Duodenal mucosa (tissue), 2 donors: ENCODE results near the gene TMEM134.
"Not testable (repeated sequence)": the region's sequence is repeated elsewhere in the genome, so short reads cannot be mapped to it uniquely, and the experiment has no call there.

ENCODE experiments used
- H3K27ac ChIP-seq: one replicate; pipeline ENCODE4 v1.7.0; 2013; ENCODE audit warnings: low read depth, low read length
- H3K27me3 ChIP-seq, 2 donors: one replicate each; pipeline ENCODE4 v1.7.0; 2013; ENCODE audit warnings: low read length in 2 of 2, control low read depth in 1 of 2; ENCODE audit not compliant: insufficient read depth in 2 of 2, control insufficient read depth in 1 of 2
- H3K36me3 ChIP-seq, 2 donors: one replicate each; pipeline ENCODE4 v1.7.0; 2013; ENCODE audit warnings: low read length in 2 of 2, control low read depth in 1 of 2; ENCODE audit not compliant: insufficient read depth in 2 of 2, control insufficient read depth in 1 of 2
- H3K4me1 ChIP-seq, 2 donors: one replicate each; pipeline ENCODE4 v1.7.0; 2013; ENCODE audit warnings: low read length in 2 of 2, control low read depth in 1 of 2; ENCODE audit not compliant: insufficient read depth in 2 of 2, control insufficient read depth in 1 of 2
- H3K4me3 ChIP-seq, 2 donors: one replicate each; pipeline ENCODE4 v1.7.0; 2013; ENCODE audit warnings: low read length in 2 of 2, low read depth in 1 of 2
- H3K9ac ChIP-seq, 2 donors: one replicate each; pipeline ENCODE4 v1.7.0; 2013; ENCODE audit warnings: low read length in 2 of 2, low read depth in 1 of 2
- H3K9me3 ChIP-seq, 2 donors: one replicate each; pipeline ENCODE4 v1.7.0; 2013; ENCODE audit warnings: low read length in 2 of 2, control low read depth in 1 of 2; ENCODE audit not compliant: control insufficient read depth in 1 of 2

The TMEM134 gene

DNA sequence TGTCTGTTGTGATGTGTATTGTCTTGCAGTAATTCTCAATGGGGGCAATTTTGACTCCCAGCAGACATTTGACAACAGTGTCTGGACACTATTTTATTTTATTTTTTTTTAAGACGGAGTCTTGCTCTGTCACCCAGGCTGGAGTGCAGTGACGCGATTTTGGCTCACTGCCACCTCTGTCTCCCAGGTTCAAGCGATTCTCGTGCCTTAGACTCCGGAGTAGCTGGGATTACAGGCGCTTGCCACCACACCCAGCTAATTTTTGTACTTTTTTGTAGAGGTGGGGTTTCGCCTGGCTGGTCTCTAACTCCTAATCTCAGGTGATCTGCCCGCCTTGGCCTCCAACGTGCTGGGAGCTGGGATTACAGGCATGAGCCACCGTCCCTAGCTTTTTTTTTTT lies 39.3 kb downstream of the TMEM134 start:
- Histone ChIP-seq H3K27me3 (no peaks in the 10 kb centered on the region), H3K4me1 (peaks cover 8 to 24% of the 10 kb centered on the region in 2 donors), H3K36me3 (peaks cover 21 to 37% of the 10 kb centered on the region in 2 donors), H3K9me3 (no peaks in the 10 kb centered on the region), H3K9ac (peak overlapping the region in 1 of 2 donors; percentile 97), H3K4me3 (peak overlapping the region; percentile 88 to 98), H3K27ac (no peak overlapping the region)

DNA sequence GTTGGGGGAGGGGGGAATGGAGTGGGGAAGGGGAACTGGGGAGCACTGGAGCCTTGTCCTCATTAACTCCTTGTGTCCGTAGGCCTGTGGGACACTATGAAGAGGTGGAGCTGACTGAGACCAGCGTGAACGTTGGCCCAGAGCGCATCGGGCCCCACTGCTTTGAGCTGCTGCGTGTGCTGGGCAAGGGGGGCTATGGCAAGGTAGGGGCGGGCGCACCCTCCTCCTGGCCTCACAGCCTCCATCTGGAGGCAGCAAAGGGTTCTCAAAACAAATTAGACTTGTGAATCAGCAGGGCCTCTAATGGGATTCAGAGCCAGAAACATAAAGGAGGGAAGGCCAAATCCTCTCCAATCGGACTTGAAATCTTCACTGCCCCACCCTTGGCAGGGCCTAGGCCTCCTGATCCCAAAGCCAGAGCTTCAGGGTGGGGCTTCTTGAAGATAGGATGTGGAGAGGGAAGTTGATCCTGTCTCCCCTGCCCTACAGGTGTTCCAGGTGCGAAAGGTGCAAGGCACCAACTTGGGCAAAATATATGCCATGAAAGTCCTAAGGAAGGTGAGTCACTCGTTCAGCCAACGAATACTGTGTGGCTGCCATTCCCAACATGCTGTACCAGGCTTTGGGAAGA lies 39.9 kb downstream of the TMEM134 start:
- H3K9me3 ChIP-seq, result no peaks in the 10 kb centered on the region
- peak overlapping the region; percentile 74 for H3K27ac ChIP-seq
- peaks cover 15 to 31% of the 10 kb centered on the region in 2 donors for H3K36me3 ChIP-seq
- peak overlapping the region; percentile 93 to 97 for H3K9ac ChIP-seq
- H3K4me3 ChIP-seq, result peak overlapping the region; percentile 88 to 98
- H3K4me1 ChIP-seq, result peaks cover 8 to 19% of the 10 kb centered on the region in 2 donors
- no peaks in the 10 kb centered on the region for H3K27me3 ChIP-seq

DNA sequence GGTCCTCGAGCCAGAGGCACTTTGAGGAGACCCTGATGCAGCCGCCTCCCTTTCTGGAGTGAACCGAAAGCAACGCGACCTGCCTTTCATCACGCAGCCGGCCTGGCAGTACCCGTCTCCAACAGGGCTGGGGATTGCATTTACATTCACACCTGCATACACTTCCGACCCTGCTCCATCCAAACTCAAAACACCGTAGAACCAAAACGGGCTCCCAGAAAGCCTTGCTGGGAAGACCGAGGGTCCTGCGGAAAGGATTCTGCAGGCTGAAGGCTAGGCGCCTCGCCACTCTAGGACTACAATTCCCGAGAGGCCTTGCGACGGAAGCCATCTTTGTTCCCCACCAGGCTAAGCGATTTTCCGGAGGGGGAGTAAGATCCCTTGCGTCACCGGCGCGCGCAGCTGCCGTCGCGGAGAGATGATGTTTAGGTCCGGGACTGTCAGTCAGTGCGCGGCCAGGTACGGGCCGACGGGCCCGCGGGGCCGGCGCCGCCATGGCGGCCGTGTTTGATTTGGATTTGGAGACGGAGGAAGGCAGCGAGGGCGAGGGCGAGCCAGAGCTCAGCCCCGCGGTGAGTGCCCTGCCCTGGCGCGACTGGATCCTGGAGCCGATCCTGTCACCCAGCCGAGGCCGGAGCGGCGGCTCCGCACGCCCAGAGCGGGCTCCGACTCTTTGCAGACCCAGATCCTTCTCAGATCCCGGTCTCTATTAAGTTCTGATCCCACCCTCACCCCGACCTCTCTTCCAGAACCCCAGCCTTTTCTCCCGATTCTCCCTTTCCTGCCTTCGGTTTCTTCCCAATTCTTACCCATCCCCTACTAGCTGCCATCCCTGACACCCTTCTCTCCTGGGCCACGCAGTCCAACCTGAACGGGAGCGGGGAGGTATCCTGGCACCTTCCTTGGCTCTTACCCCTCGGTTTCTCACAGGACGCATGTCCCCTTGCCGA lies 40.7 kb downstream of the TMEM134 start, which contains the start of gene RPS6KB2:
TSS of gene RPS6KB2 (plus strand) at position 443 of the 950 bp plus-strand sequence. CDS start at position 495, 52 bp downstream.
- H3K4me3 ChIP-seq, result peak within 1 kb of the TSS; percentile 88 to 98
- H3K4me1 ChIP-seq, result peaks cover 8 to 19% of the 10 kb centered on the region in 2 donors
- H3K27ac ChIP-seq, result peak within 1 kb of the TSS; percentile 74
- no peaks in the 10 kb centered on the region for H3K9me3 ChIP-seq
- H3K27me3 ChIP-seq, result no peaks in the 10 kb centered on the region
- H3K36me3 ChIP-seq, result peaks cover 7 to 23% of the 10 kb centered on the region in 2 donors
- peak within 1 kb of the TSS; percentile 93 to 97 for H3K9ac ChIP-seq

DNA sequence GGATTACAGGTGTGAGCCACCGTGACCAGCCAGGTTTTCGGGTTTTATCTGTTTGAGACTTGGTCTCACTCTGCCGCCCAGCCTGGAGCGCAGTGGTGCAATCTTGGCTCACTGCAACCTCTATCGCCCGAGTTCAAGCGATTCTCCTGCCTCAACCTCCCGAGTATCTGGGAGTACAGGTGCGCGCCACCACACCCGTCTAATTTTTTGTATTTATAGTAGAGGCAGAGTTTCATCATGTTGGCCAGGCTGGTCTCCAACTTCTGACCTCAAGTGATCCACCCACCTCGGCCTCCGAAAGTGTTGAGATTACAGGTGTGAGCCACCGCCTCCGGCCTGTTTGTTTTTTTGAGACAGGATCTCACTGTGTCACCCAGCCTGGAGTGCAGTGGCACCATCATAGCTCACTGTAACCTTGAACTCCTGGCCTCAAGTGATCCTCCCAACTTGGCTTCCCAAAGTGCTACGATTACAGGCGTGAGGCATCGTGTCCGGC lies 41.6 kb downstream of the TMEM134 start:
- peak overlapping the region; percentile 88 to 98 for H3K4me3 ChIP-seq
- peaks cover 8 to 19% of the 10 kb centered on the region in 2 donors for H3K4me1 ChIP-seq
- H3K27ac ChIP-seq, result peak overlapping the region; percentile 74
- H3K36me3 ChIP-seq, result peaks cover 0 to 14% of the 10 kb centered on the region in 2 donors
- not testable (repeated sequence) for H3K27me3 ChIP-seq, H3K9me3 ChIP-seq
- H3K9ac ChIP-seq, result peak overlapping the region; percentile 93 to 97

DNA sequence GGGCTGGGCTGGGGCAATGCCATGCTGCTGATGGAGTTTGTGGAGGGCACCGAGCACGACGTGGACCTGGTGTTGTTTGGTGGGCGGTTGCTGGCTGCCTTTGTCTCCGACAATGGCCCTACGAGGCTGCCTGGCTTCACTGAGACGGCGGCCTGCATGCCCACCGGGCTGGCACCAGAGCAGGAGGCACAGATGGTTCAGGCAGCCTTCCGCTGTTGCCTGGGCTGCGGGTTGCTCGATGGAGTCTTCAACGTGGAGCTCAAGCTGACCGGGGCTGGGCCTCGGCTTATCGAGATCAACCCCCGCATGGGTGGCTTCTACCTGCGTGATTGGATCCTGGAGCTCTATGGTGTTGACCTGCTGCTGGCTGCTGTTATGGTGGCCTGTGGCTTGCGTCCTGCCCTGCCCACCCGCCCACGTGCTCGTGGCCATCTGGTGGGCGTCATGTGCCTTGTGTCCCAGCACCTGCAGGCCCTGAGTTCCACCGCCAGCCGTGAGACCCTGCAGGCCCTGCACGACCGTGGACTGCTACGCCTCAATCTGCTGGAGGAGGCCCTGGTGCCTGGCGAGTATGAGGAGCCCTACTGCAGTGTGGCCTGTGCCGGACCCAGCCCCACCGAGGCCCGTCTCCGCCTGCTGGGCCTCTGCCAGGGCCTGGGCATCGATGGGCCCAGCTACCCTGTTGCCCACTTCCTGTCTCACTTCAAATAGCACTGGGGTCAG lies 45.0 kb downstream of the TMEM134 start:
- Histone ChIP-seq H3K4me1 (peaks cover 7 to 28% of the 10 kb centered on the region in 2 donors), H3K4me3 (no peak overlapping the region), H3K9me3 (no peaks in the 10 kb centered on the region), H3K27me3 (no peaks in the 10 kb centered on the region), H3K9ac (no peak overlapping the region), H3K36me3 (no peaks in the 10 kb centered on the region), H3K27ac (no peak overlapping the region)

DNA sequence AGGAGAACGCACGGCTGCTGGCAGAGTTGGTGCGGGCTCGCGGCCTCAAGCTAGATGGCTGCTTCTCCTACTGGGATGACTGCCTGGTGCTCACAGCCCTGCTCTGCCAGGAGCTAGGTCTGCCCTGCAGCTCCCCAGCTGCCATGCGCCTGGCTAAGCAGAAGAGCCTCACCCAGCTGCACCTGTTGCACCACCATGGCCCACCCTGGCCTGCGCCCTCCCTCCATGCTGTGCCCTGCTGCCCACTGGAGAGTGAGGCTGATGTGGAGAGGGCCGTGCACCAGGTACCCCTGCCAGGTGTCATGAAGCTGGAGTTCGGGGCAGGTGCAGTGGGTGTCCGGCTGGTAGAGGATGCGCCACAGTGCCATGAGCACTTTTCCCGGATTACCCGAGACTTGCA lies 45.6 kb downstream of the TMEM134 start:
- Histone ChIP-seq H3K27ac (no peak overlapping the region), H3K36me3 (no peaks in the 10 kb centered on the region), H3K9ac (no peak overlapping the region), H3K4me3 (no peak overlapping the region), H3K4me1 (peaks cover 5 to 26% of the 10 kb centered on the region in 2 donors), H3K9me3 (no peaks in the 10 kb centered on the region), H3K27me3 (no peaks in the 10 kb centered on the region)

DNA sequence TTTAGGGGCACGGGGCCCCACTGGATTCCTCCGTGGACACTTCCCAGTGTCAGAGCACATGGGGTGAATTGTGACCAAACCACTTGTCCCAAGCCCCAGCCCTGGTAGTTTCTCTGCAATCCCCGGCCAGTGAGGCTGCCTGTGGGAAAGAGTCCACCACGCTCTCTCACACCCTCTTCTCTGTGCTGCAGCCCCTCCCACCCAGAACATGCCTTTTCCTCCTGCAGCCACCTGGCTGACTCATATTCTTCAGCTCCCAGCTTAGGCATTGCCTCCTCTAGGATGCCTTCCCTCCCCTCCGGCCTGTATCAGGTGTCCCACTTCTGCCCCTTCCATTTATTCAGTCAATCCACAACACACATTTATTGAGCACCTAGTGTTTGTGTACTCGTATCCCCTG lies 46.2 kb downstream of the TMEM134 start:
- Histone ChIP-seq H3K27ac (no peak overlapping the region), H3K9me3 (no peaks in the 10 kb centered on the region), H3K4me1 (peaks cover 5 to 26% of the 10 kb centered on the region in 2 donors), H3K36me3 (no peaks in the 10 kb centered on the region), H3K27me3 (no peaks in the 10 kb centered on the region), H3K9ac (no peak overlapping the region), H3K4me3 (no peak overlapping the region)

DNA sequence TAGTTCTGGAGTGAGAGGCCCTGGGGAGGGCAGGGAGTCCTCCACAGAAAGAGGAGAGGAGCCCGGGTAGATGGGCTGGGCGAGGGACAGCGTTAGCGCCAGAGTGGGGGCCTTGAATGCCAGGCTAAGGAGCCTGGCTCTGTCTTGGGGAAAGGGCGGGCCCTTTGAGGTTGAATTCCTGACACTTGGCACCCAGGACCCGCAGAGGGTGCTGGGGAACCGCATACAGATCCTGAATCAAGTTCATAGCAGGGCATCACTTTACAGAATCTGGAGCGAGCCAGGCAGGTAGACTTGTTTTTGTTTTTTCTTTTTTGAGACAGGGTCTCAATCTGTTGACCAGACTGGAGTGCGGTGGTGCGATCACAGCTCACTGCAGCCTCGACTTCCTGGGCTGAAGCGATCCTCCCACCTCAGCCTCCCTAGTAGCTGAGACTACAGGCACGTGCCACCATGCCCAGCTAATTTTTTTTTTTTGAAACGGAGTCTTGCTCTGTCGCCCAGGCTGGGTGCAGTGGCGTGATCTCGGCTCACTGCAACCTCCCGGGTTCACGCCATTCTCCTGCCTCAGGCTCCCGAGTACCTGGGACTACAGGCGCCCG lies 47.5 kb downstream of the TMEM134 start:
- Histone ChIP-seq H3K27ac (no peak overlapping the region), H3K9ac (no peak overlapping the region), H3K9me3 (no peaks in the 10 kb centered on the region), H3K4me1 (peaks cover 9 to 20% of the 10 kb centered on the region in 2 donors), H3K36me3 (no peaks in the 10 kb centered on the region), H3K4me3 (peak overlapping the region; percentile 44 to 68), H3K27me3 (no peaks in the 10 kb centered on the region)

DNA sequence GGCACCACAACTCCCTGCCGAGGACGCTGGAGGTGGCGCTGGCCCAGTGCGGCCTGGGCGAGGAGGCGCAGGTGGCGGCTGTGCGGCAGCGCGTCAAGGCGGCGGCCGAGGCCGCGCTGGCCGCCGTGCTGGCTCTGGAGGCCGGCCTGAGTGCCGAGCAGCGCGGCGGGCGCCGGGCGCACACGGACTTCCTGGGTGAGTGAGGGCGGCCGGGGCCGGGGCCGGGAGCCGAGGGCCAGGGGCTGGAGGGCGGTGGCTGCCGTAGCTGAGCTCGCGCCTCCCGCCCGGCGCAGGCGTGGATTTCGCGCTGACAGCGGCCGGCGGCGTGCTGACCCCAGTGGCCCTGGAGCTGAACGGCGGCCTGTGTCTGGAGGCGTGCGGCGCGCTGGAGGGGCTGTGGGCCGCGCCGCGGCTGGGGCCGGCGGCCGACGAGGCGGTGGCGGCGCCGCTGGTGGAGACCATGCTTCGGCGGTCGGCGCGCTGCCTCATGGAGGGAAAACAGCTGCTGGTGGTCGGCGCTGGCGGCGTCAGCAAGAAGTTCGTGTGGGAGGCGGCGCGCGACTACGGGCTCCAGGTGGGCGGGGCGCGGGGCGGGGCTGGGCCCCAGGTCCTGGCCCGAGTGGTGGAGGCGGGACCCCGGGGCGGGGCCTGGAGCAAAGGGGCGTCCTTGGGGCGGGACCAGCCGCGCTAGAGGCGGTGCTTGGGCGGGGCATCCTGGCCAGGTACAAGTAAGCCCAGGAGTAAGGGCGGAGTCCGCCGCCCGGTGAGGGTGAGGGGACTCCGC lies 48.2 kb downstream of the TMEM134 start:
- Histone ChIP-seq H3K9me3 (no peaks in the 10 kb centered on the region), H3K9ac (peak overlapping the region; percentile 39 to 60), H3K4me1 (peaks cover 14 to 20% of the 10 kb centered on the region in 2 donors), H3K27ac (peak overlapping the region; percentile 93), H3K36me3 (no peaks in the 10 kb centered on the region), H3K27me3 (no peaks in the 10 kb centered on the region), H3K4me3 (peak overlapping the region; percentile 67 to 68)
